GM23338 (cell line): ENCODE measurements around the gene TULP4.

Experiments
- CTCF ChIP-seq, 2 experiments: fragments of 200-600 bp in 1 of 2; sonication (generic) in 1 of 2; conservative IDR thresholded peaks; 2 replicates each; pipeline versions ENCODE4 v1.5.1 to v1.6.1; 2016 to 2017; ENCODE audit warnings: antibody characterized with exemption in 2 of 2, low read depth in 2 of 2, mild to moderate bottlenecking in 2 of 2, moderate library complexity in 1 of 2
- ETS1 ChIP-seq: IDR thresholded peaks from 2 replicates; pipeline ENCODE4 v1.6.1; 2016; ENCODE audit warnings: antibody characterized with exemption
- EZH2 ChIP-seq: fragments of 200-600 bp; sonication (generic); IDR thresholded peaks from one replicate; pipeline ENCODE4 v1.8.0; 2017; ENCODE audit warnings: antibody characterized with exemption, mild to moderate bottlenecking, low read depth; ENCODE audit not compliant: unreplicated experiment
- EZH2phosphoT487 ChIP-seq: fragments of 200-600 bp; sonication (generic); IDR thresholded peaks from one replicate; pipeline ENCODE4 v1.8.1; 2018; ENCODE audit warnings: antibody characterized with exemption; ENCODE audit not compliant: unreplicated experiment
- POLR2AphosphoS5 ChIP-seq: IDR thresholded peaks from 2 replicates; pipeline ENCODE4 v1.6.1; 2016; ENCODE audit warnings: antibody characterized with exemption, low read depth
- ZNF114 ChIP-seq: fragments of 250-450 bp; sonication (Bioruptor Pico); IDR thresholded peaks from 2 replicates; pipeline ENCODE4 v1.5.0; 2020; ENCODE audit warnings: mild to moderate bottlenecking, moderate library complexity

GRCh38 chr6:158384671-158385110 is 72.4 kb downstream of the TULP4 start:
- TF ChIP-seq CTCF (conservative IDR thresholded peaks at IDR 0.05; ENCODE audit: low read depth in 2 of 2): no peak
- no peak for TF ChIP-seq ZNF114 (CRISPR knock-in tag)
- TF ChIP-seq EZH2: no peak
- no peak for TF ChIP-seq EZH2phosphoT487
- no peak for TF ChIP-seq POLR2AphosphoS5
- TF ChIP-seq ETS1: no peak
